Panc1 (cell line): ENCODE results near the gene ANO6. TPM values are rescaled to one million over a fixed set of nuclear protein-coding genes. Genes with fewer than 3 reads are reported as not detected.
A peak's percentile ranks its signal among the peaks of the same experiment; 100 is the strongest.

ENCODE experiments used
- ATAC-seq: fragments of 200-7000 bp; cut with Tn5 transposase; 2 replicates; pipeline ENCODE4 v1.9.1; 2020; ENCODE audit warnings: mild to moderate bottlenecking, moderate library complexity
- BruUV-seq: library from RNA; stranded (reverse); fragments of 400-500 nt; replicated peaks from 2 replicates; lab custom pipeline; 2021; lab: Mats Ljungman, UMichigan
- CTCF ChIA-PET: fragments of 300-600 bp; sonication (Branson Sonifier 250); formaldehyde crosslinking; loops from one replicate; lab custom pipeline; 2022; ENCODE audit warnings: antibody characterized with exemption; lab: Charles Lee
- POLR2A ChIA-PET: fragments of 300-600 bp; sonication (Branson Sonifier 250); formaldehyde crosslinking; loops from one replicate; lab custom pipeline; 2022; ENCODE audit warnings: antibody characterized with exemption; lab: Charles Lee
- DNase-seq: peaks from one replicate; pipeline ENCODE4 v3.0.0-alpha.2; 2010; ENCODE audit warnings: low read depth, low spot score
- H3K27ac ChIP-seq: 2 replicates; pipeline ENCODE4 v1.5.1; 2011; ENCODE audit warnings: mild to moderate bottlenecking, low read length, inconsistent platforms
- H3K27me3 ChIP-seq: fragments of 200-500 bp; sonication (Bioruptor generic); 2 replicates; pipeline ENCODE4 v1.6.0; 2014; ENCODE audit warnings: low read length, inconsistent platforms; ENCODE audit not compliant: control insufficient read depth, insufficient read depth
- H3K36me3 ChIP-seq: fragments of 200-500 bp; sonication (Bioruptor generic); 2 replicates; pipeline ENCODE4 v1.5.1; 2014; ENCODE audit warnings: inconsistent platforms, mild to moderate bottlenecking, low read length, moderate library complexity; ENCODE audit not compliant: control insufficient read depth, insufficient read depth
- H3K4me1 ChIP-seq: 2 replicates; pipeline ENCODE4 v1.5.1; 2011; ENCODE audit warnings: inconsistent platforms, mild to moderate bottlenecking, low read length, moderate library complexity; ENCODE audit not compliant: control insufficient read depth, insufficient read depth
- H3K4me3 ChIP-seq, 2 experiments: 2 replicates each; pipeline ENCODE4 v1.5.1; 2011 to 2012; ENCODE audit warnings: low read depth in 2 of 2, low read length in 2 of 2, mild to moderate bottlenecking in 2 of 2, inconsistent platforms in 1 of 2, moderate library complexity in 1 of 2
- H3K9me3 ChIP-seq: fragments of 200-500 bp; sonication (Bioruptor generic); 2 replicates; pipeline ENCODE4 v1.5.1; 2014; ENCODE audit warnings: low read depth, mild to moderate bottlenecking, inconsistent platforms, low read length, moderate library complexity; ENCODE audit not compliant: control insufficient read depth, insufficient read depth
- POLR2AphosphoS5 ChIP-seq: IDR thresholded peaks from 2 replicates; pipeline ENCODE4 v1.6.1; 2012; ENCODE audit warnings: mild to moderate bottlenecking, low read depth, low read length, moderate library complexity
- SIN3A ChIP-seq: IDR thresholded peaks from 2 replicates; pipeline ENCODE4 v1.6.1; 2012; ENCODE audit warnings: low read depth, mild to moderate bottlenecking, low read length, moderate library complexity, borderline replicate concordance; ENCODE audit not compliant: insufficient read depth
- TCF7L2 ChIP-seq: IDR thresholded peaks from 2 replicates; pipeline ENCODE4 v1.6.1; 2011; ENCODE audit warnings: mild to moderate bottlenecking, low read depth, low read length, inconsistent platforms
- in situ Hi-C: cut with HindIII; loops from 2 replicates; pipeline ENCODE4 v1.10.0; 2016; ENCODE audit warnings: low sequenced_read_pairs, low pct_unique_long_range_greater_than_20kb
- intact Hi-C: fragments of 100-400 bp; cut with micrococcal nuclease; formaldehyde crosslinking; loops from one replicate; pipeline ENCODE4 v1.10.0; 2022; ENCODE audit not compliant: unreplicated experiment
- total RNA-seq: library from RNA; stranded (reverse); gene quantifications from one replicate; pipeline ENCODE4 v1.2.1, GENCODE V29; 2021; ENCODE audit not compliant: unreplicated experiment
- TF ChIP-seq, protein P1 (sequence below): fragments of 450-650 bp; IDR thresholded peaks from 2 replicates; pipeline ENCODE4 v1.5.1; 2017; ENCODE audit warnings: mild to moderate bottlenecking
- TF ChIP-seq, protein P2 (sequence below), 2 experiments: IDR thresholded peaks; 2 replicates each; pipeline ENCODE4 v1.6.1; 2011 to 2012; ENCODE audit warnings: low read depth in 2 of 2, control low read depth in 1 of 2, low read length in 1 of 2, mild to moderate bottlenecking in 1 of 2, moderate library complexity in 1 of 2; ENCODE audit not compliant: insufficient read depth in 1 of 2

The ANO6 gene
- total RNA-seq, 1 experiment from 2014 or later, result 120 TPM

DNA sequence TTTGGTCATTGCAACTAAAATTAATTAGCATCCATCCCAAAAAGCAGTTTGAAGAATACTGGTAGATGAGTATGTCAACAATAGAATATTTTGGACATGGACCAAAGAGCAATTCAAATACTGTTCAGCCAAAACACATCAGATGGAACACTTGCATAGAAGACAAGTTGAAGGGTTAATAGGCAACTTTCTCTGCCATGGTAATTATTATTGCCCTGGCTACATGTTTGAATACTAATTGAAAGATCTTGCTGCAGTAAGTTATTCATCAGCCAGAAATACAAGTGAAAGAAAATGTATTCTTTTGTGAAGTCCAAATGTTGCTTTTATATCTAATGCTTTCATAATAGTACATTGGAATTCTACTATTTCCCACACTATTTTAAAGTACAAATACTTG, 10.1 kb downstream of the ANO6 start:
- TF ChIP-seq, protein P1, sequence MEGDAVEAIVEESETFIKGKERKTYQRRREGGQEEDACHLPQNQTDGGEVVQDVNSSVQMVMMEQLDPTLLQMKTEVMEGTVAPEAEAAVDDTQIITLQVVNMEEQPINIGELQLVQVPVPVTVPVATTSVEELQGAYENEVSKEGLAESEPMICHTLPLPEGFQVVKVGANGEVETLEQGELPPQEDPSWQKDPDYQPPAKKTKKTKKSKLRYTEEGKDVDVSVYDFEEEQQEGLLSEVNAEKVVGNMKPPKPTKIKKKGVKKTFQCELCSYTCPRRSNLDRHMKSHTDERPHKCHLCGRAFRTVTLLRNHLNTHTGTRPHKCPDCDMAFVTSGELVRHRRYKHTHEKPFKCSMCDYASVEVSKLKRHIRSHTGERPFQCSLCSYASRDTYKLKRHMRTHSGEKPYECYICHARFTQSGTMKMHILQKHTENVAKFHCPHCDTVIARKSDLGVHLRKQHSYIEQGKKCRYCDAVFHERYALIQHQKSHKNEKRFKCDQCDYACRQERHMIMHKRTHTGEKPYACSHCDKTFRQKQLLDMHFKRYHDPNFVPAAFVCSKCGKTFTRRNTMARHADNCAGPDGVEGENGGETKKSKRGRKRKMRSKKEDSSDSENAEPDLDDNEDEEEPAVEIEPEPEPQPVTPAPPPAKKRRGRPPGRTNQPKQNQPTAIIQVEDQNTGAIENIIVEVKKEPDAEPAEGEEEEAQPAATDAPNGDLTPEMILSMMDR, result no peak
- TF ChIP-seq, protein P2, sequence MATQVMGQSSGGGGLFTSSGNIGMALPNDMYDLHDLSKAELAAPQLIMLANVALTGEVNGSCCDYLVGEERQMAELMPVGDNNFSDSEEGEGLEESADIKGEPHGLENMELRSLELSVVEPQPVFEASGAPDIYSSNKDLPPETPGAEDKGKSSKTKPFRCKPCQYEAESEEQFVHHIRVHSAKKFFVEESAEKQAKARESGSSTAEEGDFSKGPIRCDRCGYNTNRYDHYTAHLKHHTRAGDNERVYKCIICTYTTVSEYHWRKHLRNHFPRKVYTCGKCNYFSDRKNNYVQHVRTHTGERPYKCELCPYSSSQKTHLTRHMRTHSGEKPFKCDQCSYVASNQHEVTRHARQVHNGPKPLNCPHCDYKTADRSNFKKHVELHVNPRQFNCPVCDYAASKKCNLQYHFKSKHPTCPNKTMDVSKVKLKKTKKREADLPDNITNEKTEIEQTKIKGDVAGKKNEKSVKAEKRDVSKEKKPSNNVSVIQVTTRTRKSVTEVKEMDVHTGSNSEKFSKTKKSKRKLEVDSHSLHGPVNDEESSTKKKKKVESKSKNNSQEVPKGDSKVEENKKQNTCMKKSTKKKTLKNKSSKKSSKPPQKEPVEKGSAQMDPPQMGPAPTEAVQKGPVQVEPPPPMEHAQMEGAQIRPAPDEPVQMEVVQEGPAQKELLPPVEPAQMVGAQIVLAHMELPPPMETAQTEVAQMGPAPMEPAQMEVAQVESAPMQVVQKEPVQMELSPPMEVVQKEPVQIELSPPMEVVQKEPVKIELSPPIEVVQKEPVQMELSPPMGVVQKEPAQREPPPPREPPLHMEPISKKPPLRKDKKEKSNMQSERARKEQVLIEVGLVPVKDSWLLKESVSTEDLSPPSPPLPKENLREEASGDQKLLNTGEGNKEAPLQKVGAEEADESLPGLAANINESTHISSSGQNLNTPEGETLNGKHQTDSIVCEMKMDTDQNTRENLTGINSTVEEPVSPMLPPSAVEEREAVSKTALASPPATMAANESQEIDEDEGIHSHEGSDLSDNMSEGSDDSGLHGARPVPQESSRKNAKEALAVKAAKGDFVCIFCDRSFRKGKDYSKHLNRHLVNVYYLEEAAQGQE (IDR thresholded peaks at IDR 0.05; ENCODE audit: insufficient read depth in 1 of 2, low read depth in 2 of 2, low read length in 1 of 2), result no peak
- no peak for TF ChIP-seq TCF7L2
- no peak for TF ChIP-seq POLR2AphosphoS5
- no peak for TF ChIP-seq SIN3A
- POLR2A ChIA-PET, result no interaction called here
- peaks cover 32% of the 10 kb centered on the region for H3K4me1 ChIP-seq
- BruUV-seq, result TSS peak; percentile 10
- H3K9me3 ChIP-seq, result no peaks in the 10 kb centered on the region
- DNase-seq (no peak), ATAC-seq (no peak)
- in situ Hi-C loops (no loop called here), intact Hi-C loops (no loop called here)
- no peaks in the 10 kb centered on the region for H3K27me3 ChIP-seq
- H3K4me3 ChIP-seq, result no peak overlapping the region
- H3K36me3 ChIP-seq, result no peaks in the 10 kb centered on the region
- CTCF ChIA-PET, result interaction anchor here (0.7 kb wide), 1 partner anchor 55 kb away, joined by 5 read pairs; no protein-coding TSS in a partner anchor
- no peak overlapping the region; the same call in 1 of the 2 replicates for H3K27ac ChIP-seq

DNA sequence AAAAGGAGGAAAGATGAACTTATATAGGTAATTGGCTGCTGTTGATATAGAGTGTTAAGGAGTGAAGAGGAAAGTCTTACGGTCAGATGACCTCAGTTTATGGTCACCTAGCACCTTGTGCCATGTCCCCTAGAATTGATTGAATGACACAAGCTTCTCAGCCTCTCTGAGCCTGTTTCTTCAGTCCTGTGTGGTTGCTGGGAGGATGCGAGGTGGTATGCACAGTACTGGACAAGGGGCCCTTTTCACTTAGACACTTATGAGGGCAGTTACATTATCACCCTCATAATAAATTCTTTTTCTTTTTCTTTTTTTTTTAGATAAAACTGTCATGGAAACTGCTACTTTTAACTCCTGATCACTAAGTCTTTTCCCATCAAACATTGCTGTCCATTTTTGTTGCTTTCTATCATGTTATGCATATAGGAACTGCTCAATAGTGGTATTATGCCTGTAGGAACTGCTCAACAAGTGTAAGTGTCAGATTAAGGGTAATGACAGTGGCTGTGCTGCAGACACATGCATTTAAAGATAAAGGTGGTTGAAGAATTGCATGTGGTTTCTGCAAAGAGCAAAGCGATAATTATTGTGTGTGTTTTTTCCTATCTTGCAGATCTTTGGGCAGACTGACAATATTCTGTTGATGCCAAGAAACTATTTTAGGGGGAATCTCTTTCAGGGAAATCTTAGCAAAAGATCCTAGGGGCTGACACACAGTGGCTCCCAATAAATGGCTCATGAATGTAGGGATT, 11.6 kb downstream of the ANO6 start:
- ATAC-seq, result no peak
- POLR2A ChIA-PET, result no interaction called here

More for the DNA sequence above, 11.6 kb downstream of the ANO6 start:
- CTCF ChIA-PET, result no interaction called here
- no peaks in the 10 kb centered on the region for H3K36me3 ChIP-seq
- TF ChIP-seq SIN3A (no peak), POLR2AphosphoS5 (no peak), TCF7L2 (no peak)
- TF ChIP-seq, protein P2 (IDR thresholded peaks at IDR 0.05; ENCODE audit: insufficient read depth in 1 of 2, low read depth in 2 of 2, low read length in 1 of 2), result no peak
- TF ChIP-seq, protein P1, result no peak
- H3K4me3 ChIP-seq, result no peak overlapping the region
- H3K4me1 ChIP-seq, result peaks cover 44% of the 10 kb centered on the region
- H3K9me3 ChIP-seq, result no peaks in the 10 kb centered on the region
- no TSS peak for BruUV-seq
- intact Hi-C loops (no loop called here), in situ Hi-C loops (no loop called here)
- H3K27me3 ChIP-seq, result no peaks in the 10 kb centered on the region
- peak overlapping the region; percentile 51 for H3K27ac ChIP-seq
- no peak for DNase-seq
